ENCODE measurements around the gene SV2C. TPM values are rescaled to one million over a fixed set of nuclear protein-coding genes. Genes with fewer than 3 reads are reported as not detected.

SV2C gene
- polyA plus RNA-seq, 3 donors = 0.01 to 0.02 TPM; not detected in 1

DNA sequence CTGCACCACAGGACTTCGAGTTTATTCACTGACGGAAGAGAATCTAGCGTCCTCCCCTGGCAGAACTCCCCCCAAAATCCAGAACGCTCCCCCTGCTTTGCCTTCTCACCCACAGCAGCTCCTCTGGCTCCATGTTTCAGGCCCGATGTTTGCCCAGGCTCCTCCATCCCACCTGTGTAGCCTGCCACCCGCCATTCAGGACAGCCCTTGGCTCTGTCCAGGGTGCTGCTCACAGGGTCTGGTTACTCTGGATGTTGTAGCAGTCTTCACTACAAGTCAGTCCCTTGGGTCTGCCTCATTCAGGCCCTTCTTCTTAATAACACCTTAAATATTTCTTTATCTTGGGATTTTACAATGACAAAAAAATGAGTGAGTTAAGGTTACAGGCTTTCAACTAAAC lies 41.3 kb upstream of the SV2C start:
- Histone ChIP-seq H2AFZ (ENCODE audit: insufficient read depth, low read depth, low read length, poor library complexity, severe bottlenecking) (no peak overlapping the region), H3K4me3 (replicated peaks in 1 of 3; ENCODE audit: low read depth in 2 of 3, low read length in 3 of 3) (no peak overlapping the region), H3K9me3 (replicated peaks in 1 of 2; ENCODE audit: control insufficient read depth in 1 of 2, insufficient read depth in 1 of 2, low read length in 2 of 2) (no peaks in the 10 kb centered on the region), H3K4me1 (ENCODE audit: control insufficient read depth in 1 of 2, insufficient read depth in 2 of 2, low read length in 2 of 2) (no peaks in the 10 kb centered on the region), H3K4me2 (replicated peaks; ENCODE audit: extremely low read depth, low read length, poor library complexity, severe bottlenecking) (no peak overlapping the region), H3K36me3 (replicated peaks in 1 of 2; ENCODE audit: control insufficient read depth in 1 of 2, insufficient read depth in 2 of 2, low read length in 2 of 2) (no peaks in the 10 kb centered on the region), H3K27ac (ENCODE audit: low read depth in 1 of 2, low read length in 2 of 2) (no peak overlapping the region), H3K79me2 (ENCODE audit: insufficient read depth, low read length) (no peaks in the 10 kb centered on the region), H3K27me3 (ENCODE audit: control insufficient read depth in 2 of 2, insufficient read depth in 2 of 2, low read length in 2 of 2) (peaks cover 5 to 16% of the 10 kb centered on the region in 2 donors), H4K20me1 (ENCODE audit: insufficient read depth, low read length) (no peaks in the 10 kb centered on the region), H3K9ac (ENCODE audit: insufficient read depth, low read length, poor library complexity, severe bottlenecking) (no peak overlapping the region)
- Mint-ChIP-seq H3K27ac (no peak overlapping the region), H3K4me3 (no peak overlapping the region), H3K36me3 (no peaks in the 10 kb centered on the region), H3K4me1 (peaks cover 7% of the 10 kb centered on the region), H3K9me3 (peaks cover 0 to 7% (median 2%) of the 10 kb centered on the region in 7 donors), H3K27me3 (ENCODE audit: low read depth in 3 of 3) (peaks cover 12 to 28% (median 15%) of the 10 kb centered on the region in 3 donors)
- DNase-seq = no peak
- 51% methylated on average over 6 of the region's 6 CpGs for WGBS (ENCODE audit: insufficient coverage)
- intact Hi-C loops (cut with micrococcal nuclease) = no loop called here
- TF ChIP-seq, protein P1, sequence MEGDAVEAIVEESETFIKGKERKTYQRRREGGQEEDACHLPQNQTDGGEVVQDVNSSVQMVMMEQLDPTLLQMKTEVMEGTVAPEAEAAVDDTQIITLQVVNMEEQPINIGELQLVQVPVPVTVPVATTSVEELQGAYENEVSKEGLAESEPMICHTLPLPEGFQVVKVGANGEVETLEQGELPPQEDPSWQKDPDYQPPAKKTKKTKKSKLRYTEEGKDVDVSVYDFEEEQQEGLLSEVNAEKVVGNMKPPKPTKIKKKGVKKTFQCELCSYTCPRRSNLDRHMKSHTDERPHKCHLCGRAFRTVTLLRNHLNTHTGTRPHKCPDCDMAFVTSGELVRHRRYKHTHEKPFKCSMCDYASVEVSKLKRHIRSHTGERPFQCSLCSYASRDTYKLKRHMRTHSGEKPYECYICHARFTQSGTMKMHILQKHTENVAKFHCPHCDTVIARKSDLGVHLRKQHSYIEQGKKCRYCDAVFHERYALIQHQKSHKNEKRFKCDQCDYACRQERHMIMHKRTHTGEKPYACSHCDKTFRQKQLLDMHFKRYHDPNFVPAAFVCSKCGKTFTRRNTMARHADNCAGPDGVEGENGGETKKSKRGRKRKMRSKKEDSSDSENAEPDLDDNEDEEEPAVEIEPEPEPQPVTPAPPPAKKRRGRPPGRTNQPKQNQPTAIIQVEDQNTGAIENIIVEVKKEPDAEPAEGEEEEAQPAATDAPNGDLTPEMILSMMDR (IDR thresholded peaks at IDR 0.05) = no peak

DNA sequence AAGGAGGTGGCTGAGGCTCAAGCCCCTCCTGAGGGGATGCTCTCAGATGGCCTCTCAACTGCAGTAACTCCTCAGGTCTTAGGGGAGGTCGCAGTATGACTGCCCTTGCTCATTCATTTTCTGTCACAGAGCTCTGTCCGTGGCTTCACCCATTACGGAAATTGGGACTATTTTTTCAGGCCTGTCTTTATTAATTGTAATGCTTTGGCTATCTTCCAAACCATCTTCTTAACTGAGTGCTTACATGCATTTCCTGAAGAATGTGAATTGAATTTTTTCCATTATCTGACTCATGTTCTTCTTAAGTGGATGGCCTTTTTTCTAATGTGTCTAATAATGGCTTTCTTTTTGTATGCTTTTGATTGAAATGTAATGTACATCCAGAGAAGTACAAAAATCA lies 36.4 kb upstream of the SV2C start:
- H3K79me2 ChIP-seq (ENCODE audit: insufficient read depth, low read length) = no peaks in the 10 kb centered on the region
- no peaks in the 10 kb centered on the region for H3K4me1 ChIP-seq (ENCODE audit: control insufficient read depth in 1 of 2, insufficient read depth in 2 of 2, low read length in 2 of 2)
- Mint-ChIP-seq H3K27me3 (ENCODE audit: low read depth in 3 of 3) (peaks cover 3 to 18% (median 12%) of the 10 kb centered on the region in 3 donors), H3K36me3 (no peaks in the 10 kb centered on the region), H3K4me1 (no peaks in the 10 kb centered on the region), H3K27ac (no peak overlapping the region), H3K4me3 (no peak overlapping the region), H3K9me3 (peaks cover 0 to 9% (median 2%) of the 10 kb centered on the region in 7 donors)
- WGBS (ENCODE audit: insufficient coverage) = 53% methylated on average over 2 of the region's 3 CpGs
- H3K9ac ChIP-seq (ENCODE audit: insufficient read depth, low read length, poor library complexity, severe bottlenecking) = no peak overlapping the region
- H3K9me3 ChIP-seq (replicated peaks in 1 of 2; ENCODE audit: control insufficient read depth in 1 of 2, insufficient read depth in 1 of 2, low read length in 2 of 2) = no peaks in the 10 kb centered on the region
- DNase-seq = no peak
- H2AFZ ChIP-seq (ENCODE audit: insufficient read depth, low read depth, low read length, poor library complexity, severe bottlenecking) = no peak overlapping the region
- peaks cover 2 to 6% of the 10 kb centered on the region in 2 donors for H3K27me3 ChIP-seq (ENCODE audit: control insufficient read depth in 2 of 2, insufficient read depth in 2 of 2, low read length in 2 of 2)
- intact Hi-C loops (cut with micrococcal nuclease) = no loop called here
- no peak overlapping the region for H3K4me3 ChIP-seq (replicated peaks in 1 of 3; ENCODE audit: low read depth in 2 of 3, low read length in 3 of 3)
- H3K27ac ChIP-seq (ENCODE audit: low read depth in 1 of 2, low read length in 2 of 2) = no peak overlapping the region
- TF ChIP-seq, protein P1 (IDR thresholded peaks at IDR 0.05) = no peak
- no peak overlapping the region for H3K4me2 ChIP-seq (replicated peaks; ENCODE audit: extremely low read depth, low read length, poor library complexity, severe bottlenecking)
- no peaks in the 10 kb centered on the region for H3K36me3 ChIP-seq (replicated peaks in 1 of 2; ENCODE audit: control insufficient read depth in 1 of 2, insufficient read depth in 2 of 2, low read length in 2 of 2)
- no peaks in the 10 kb centered on the region for H4K20me1 ChIP-seq (ENCODE audit: insufficient read depth, low read length)

Measured in CD14-positive monocyte (primary cell).